ENCODE results near the gene UST. TPM values are rescaled to one million over a fixed set of nuclear protein-coding genes. Genes with fewer than 3 reads are reported as not detected.

The UST gene
- total RNA-seq, 1 experiment from 2014 or later, result 32.1 TPM

DNA sequence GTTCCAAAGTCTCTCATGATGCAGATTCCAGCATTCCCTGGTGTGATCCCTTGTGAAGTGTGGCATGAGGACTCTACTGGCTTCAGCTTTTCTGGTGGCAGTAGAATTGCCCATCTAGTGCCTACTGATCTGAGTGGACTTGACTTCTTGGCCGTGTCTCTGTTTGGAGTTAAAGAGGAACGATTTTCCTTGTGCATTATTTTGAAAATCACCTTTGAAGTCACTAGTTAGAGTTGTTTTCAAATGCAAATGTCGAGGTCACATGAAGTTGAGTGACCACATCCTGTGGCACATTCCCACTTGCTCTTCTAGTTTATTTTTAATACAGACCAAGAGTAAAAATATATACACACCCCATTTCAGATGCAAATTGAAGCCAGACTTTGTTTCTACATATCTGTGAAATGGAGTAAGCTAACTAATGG lies 300.0 kb downstream of the UST start:
- ChIA-PET CTCF (interaction anchor here (1.2 to 1.5 kb wide), 2 partner anchors 385 to 469 kb away, joined by 3 to 9 read pairs; no protein-coding TSS in a partner anchor), POLR2A (no interaction called here)
- ATAC-seq (no peak), DNase-seq (ENCODE audit: low spot score) (no peak)
- Mint-ChIP-seq H3K36me3 (peaks cover 22% of the 10 kb centered on the region), H3K9me3 (no peaks in the 10 kb centered on the region), H3K27me3 (ENCODE audit: low read depth) (no peaks in the 10 kb centered on the region), H3K4me3 (peak overlapping the region; percentile 16; the same call in 1 of the 2 replicates), H3K27ac (peak overlapping the region; percentile 53), H3K4me1 (peaks cover 59% of the 10 kb centered on the region)
- TF ChIP-seq GRHL2 (CRISPR knock-in tag; IDR thresholded peaks at IDR 0.05; ENCODE audit: insufficient replicate concordance, severe bottlenecking), result no peak
- TF ChIP-seq JAZF1 (CRISPR knock-in tag; IDR thresholded peaks at IDR 0.05), result no peak
- TF ChIP-seq, protein P1, sequence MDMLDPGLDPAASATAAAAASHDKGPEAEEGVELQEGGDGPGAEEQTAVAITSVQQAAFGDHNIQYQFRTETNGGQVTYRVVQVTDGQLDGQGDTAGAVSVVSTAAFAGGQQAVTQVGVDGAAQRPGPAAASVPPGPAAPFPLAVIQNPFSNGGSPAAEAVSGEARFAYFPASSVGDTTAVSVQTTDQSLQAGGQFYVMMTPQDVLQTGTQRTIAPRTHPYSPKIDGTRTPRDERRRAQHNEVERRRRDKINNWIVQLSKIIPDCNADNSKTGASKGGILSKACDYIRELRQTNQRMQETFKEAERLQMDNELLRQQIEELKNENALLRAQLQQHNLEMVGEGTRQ (CRISPR knock-in tag; IDR thresholded peaks at IDR 0.05), result 0 out of 2 replicates have a peak, but pooled peaks have one; percentile 10
- no peak for TF ChIP-seq ZNF281 (CRISPR knock-in tag; IDR thresholded peaks at IDR 0.05)
- TF ChIP-seq FOXP1 (CRISPR knock-in tag; IDR thresholded peaks at IDR 0.05; ENCODE audit: borderline replicate concordance), result no peak
- TF ChIP-seq TP53 (CRISPR knock-in tag; IDR thresholded peaks at IDR 0.05), result no peak

GRCh38 chr6:149049230-149049629 lies 302.4 kb downstream of the UST start:
- DNase-seq (ENCODE audit: low spot score), result no peak
- ATAC-seq, result no peak
- Mint-ChIP-seq H3K4me3 (no peak overlapping the region), H3K36me3 (peaks cover 10% of the 10 kb centered on the region), H3K27me3 (ENCODE audit: low read depth) (no peaks in the 10 kb centered on the region), H3K27ac (no peak overlapping the region), H3K4me1 (peaks cover 63% of the 10 kb centered on the region), H3K9me3 (no peaks in the 10 kb centered on the region)
- ChIA-PET CTCF (no interaction called here), POLR2A (interaction anchor here (0.6 kb wide), 1 partner anchor 14 kb away, joined by 3 read pairs; no protein-coding TSS in a partner anchor)
- no peak for TF ChIP-seq EMX1 (CRISPR knock-in tag; IDR thresholded peaks at IDR 0.05)
- TF ChIP-seq AR (CRISPR knock-in tag; IDR thresholded peaks at IDR 0.05), result no peak
- no peak for TF ChIP-seq ZNF263 (CRISPR knock-in tag; IDR thresholded peaks at IDR 0.05; ENCODE audit: low read depth)
- TF ChIP-seq, protein P2, sequence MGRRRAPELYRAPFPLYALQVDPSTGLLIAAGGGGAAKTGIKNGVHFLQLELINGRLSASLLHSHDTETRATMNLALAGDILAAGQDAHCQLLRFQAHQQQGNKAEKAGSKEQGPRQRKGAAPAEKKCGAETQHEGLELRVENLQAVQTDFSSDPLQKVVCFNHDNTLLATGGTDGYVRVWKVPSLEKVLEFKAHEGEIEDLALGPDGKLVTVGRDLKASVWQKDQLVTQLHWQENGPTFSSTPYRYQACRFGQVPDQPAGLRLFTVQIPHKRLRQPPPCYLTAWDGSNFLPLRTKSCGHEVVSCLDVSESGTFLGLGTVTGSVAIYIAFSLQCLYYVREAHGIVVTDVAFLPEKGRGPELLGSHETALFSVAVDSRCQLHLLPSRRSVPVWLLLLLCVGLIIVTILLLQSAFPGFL (CRISPR knock-in tag; IDR thresholded peaks at IDR 0.05; ENCODE audit: borderline replicate concordance), result no peak
- TF ChIP-seq, protein P1 (CRISPR knock-in tag; IDR thresholded peaks at IDR 0.05), result no peak
- no peak for TF ChIP-seq PRRX2 (CRISPR knock-in tag; IDR thresholded peaks at IDR 0.05)
- no peak for TF ChIP-seq E2F1 (CRISPR knock-in tag; IDR thresholded peaks at IDR 0.05)
- TF ChIP-seq ZNF416 (CRISPR knock-in tag; IDR thresholded peaks at IDR 0.05), result no peak
- TF ChIP-seq ELF4 (CRISPR knock-in tag; IDR thresholded peaks at IDR 0.05; ENCODE audit: low read depth), result no peak
- TF ChIP-seq IRF2 (CRISPR knock-in tag; IDR thresholded peaks at IDR 0.05; ENCODE audit: borderline replicate concordance, low read depth), result no peak
- TF ChIP-seq, protein P3, sequence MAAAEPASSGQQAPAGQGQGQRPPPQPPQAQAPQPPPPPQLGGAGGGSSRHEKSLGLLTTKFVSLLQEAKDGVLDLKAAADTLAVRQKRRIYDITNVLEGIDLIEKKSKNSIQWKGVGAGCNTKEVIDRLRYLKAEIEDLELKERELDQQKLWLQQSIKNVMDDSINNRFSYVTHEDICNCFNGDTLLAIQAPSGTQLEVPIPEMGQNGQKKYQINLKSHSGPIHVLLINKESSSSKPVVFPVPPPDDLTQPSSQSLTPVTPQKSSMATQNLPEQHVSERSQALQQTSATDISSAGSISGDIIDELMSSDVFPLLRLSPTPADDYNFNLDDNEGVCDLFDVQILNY (CRISPR knock-in tag; IDR thresholded peaks at IDR 0.05), result no peak
- TF ChIP-seq NFYB (CRISPR knock-in tag; conservative IDR thresholded peaks at IDR 0.05; ENCODE audit: low read depth), result no peak
- no peak for TF ChIP-seq SP1 (CRISPR knock-in tag; conservative IDR thresholded peaks at IDR 0.05)
- no peak for TF ChIP-seq ZNF396 (CRISPR knock-in tag; IDR thresholded peaks at IDR 0.05; ENCODE audit: borderline replicate concordance)
- no peak for TF ChIP-seq ZNF232 (CRISPR knock-in tag; IDR thresholded peaks at IDR 0.05)
- no peak for TF ChIP-seq ZNF425 (CRISPR knock-in tag; conservative IDR thresholded peaks at IDR 0.05)
- TF ChIP-seq ESRRA (CRISPR knock-in tag; IDR thresholded peaks at IDR 0.05; ENCODE audit: borderline replicate concordance), result no peak

Measured in WTC11 (cell line).